Measurements from ENCODE around the gene ADAMTS14.
"Not testable (repeated sequence)": the region's sequence is repeated elsewhere in the genome, so short reads cannot be mapped to it uniquely, and the experiment has no call there.

The ADAMTS14 gene

GRCh38 chr10:70656489-70656888, 15.8 kb upstream of the ADAMTS14 start:
- DNase-seq (ENCODE audit: low spot score) = no peak

- DNase-seq (ENCODE audit: low spot score) = no peak
Observed at GRCh38 chr10:70657041-70657440, 15.3 kb upstream of the ADAMTS14 start.

GRCh38 chr10:70658582-70659136, 13.6 kb upstream of the ADAMTS14 start:
- no peak for DNase-seq (ENCODE audit: low spot score)

- no peak for DNase-seq (ENCODE audit: low spot score)
Observed at GRCh38 chr10:70659306-70659705, 13.0 kb upstream of the ADAMTS14 start.

- DNase-seq (ENCODE audit: low spot score) = no peak
Observed at GRCh38 chr10:70660722-70661121, 11.6 kb upstream of the ADAMTS14 start.

- DNase-seq (ENCODE audit: low spot score) = no peak
Observed at GRCh38 chr10:70661623-70662361, 10.5 kb upstream of the ADAMTS14 start.

- DNase-seq (ENCODE audit: low spot score) = no peak
Observed at GRCh38 chr10:70662362-70663220, 9.7 kb upstream of the ADAMTS14 start.

GRCh38 chr10:70663458-70664409, 8.6 kb upstream of the ADAMTS14 start:
- DNase-seq (ENCODE audit: low spot score) = not testable (repeated sequence)

- DNase-seq (ENCODE audit: low spot score) = no peak
Observed at GRCh38 chr10:70664702-70665195, 7.6 kb upstream of the ADAMTS14 start.

GRCh38 chr10:70666960-70667798, 5.1 kb upstream of the ADAMTS14 start:
- no peak for DNase-seq (ENCODE audit: low spot score)

- DNase-seq (ENCODE audit: low spot score) = not testable (repeated sequence)
Observed at GRCh38 chr10:70667818-70668217, 4.5 kb upstream of the ADAMTS14 start.

- no peak for DNase-seq (ENCODE audit: low spot score)
Observed at GRCh38 chr10:70668454-70668970, 3.8 kb upstream of the ADAMTS14 start.

- no peak for DNase-seq (ENCODE audit: low spot score)
Observed at GRCh38 chr10:70669015-70669414, 3.3 kb upstream of the ADAMTS14 start.

- DNase-seq (ENCODE audit: low spot score) = no peak
Observed at GRCh38 chr10:70669732-70670317, 2.5 kb upstream of the ADAMTS14 start.

GRCh38 chr10:70671619-70672164, 614 bp upstream of the ADAMTS14 start:
- no peak for DNase-seq (ENCODE audit: low spot score)

- DNase-seq (ENCODE audit: low spot score) = no peak
Observed at GRCh38 chr10:70673043-70673928, 980 bp downstream of the ADAMTS14 start.

GRCh38 chr10:70673929-70674559, 1.7 kb downstream of the ADAMTS14 start:
- no peak for DNase-seq (ENCODE audit: low spot score)

Measured in HuH-7 (cell line).